H1 (cell line): ENCODE measurements around the gene EIF3B.

ENCODE experiments used
- EZH2 ChIP-seq: fragments of 200-600 bp; sonication (generic); IDR thresholded peaks from 2 replicates; pipeline ENCODE4 v1.7.1; 2012; ENCODE audit warnings: low read depth, mild to moderate bottlenecking, moderate library complexity, low read length, inconsistent platforms; ENCODE audit not compliant: severe bottlenecking
- FOSL1 ChIP-seq: IDR thresholded peaks from 2 replicates; pipeline ENCODE4 v1.6.1; 2011; ENCODE audit warnings: mild to moderate bottlenecking, low read depth, low read length, moderate library complexity; ENCODE audit not compliant: insufficient read depth
- GTF2F1 ChIP-seq: IDR thresholded peaks from 2 replicates; pipeline ENCODE4 v1.6.1; 2012; ENCODE audit warnings: low read depth, low read length, improper control_type of control experiment, borderline replicate concordance
- MAX ChIP-seq: IDR thresholded peaks from 2 replicates; pipeline ENCODE4 v1.6.1; 2012; ENCODE audit warnings: inconsistent platforms
- NRF1 ChIP-seq: IDR thresholded peaks from 2 replicates; pipeline ENCODE4 v1.6.1; 2011; ENCODE audit warnings: mild to moderate bottlenecking, low read depth, low read length, improper control_type of control experiment
- POLR2A ChIP-seq, 2 experiments: IDR thresholded peaks; 1 replicate in 1 of 2; 2 replicates in 1 of 2; pipeline ENCODE4 v1.6.1; 2011; ENCODE audit warnings: low read depth in 2 of 2, low read length in 2 of 2, mild to moderate bottlenecking in 2 of 2; ENCODE audit errors: control extremely low read depth in 1 of 2
- SP2 ChIP-seq: IDR thresholded peaks from 2 replicates; pipeline ENCODE4 v1.6.1; 2012; ENCODE audit warnings: mild to moderate bottlenecking, low read length, inconsistent platforms
- TF ChIP-seq, protein P1 (sequence below): IDR thresholded peaks from 2 replicates; pipeline ENCODE4 v1.6.1; 2011; ENCODE audit warnings: low read length, improper control_type of control experiment
- TF ChIP-seq, protein P2 (sequence below), 3 experiments: IDR thresholded peaks; 1 replicate in 2 of 3; 2 replicates in 1 of 3; pipeline versions ENCODE4 v1.5.1 to v1.6.1; 2011; ENCODE audit warnings: low read length in 3 of 3, mild to moderate bottlenecking in 3 of 3, inconsistent platforms in 2 of 3, low read depth in 1 of 3, moderate library complexity in 1 of 3; ENCODE audit not compliant: insufficient read depth in 1 of 3; ENCODE audit errors: control extremely low read depth in 1 of 3

DNA sequence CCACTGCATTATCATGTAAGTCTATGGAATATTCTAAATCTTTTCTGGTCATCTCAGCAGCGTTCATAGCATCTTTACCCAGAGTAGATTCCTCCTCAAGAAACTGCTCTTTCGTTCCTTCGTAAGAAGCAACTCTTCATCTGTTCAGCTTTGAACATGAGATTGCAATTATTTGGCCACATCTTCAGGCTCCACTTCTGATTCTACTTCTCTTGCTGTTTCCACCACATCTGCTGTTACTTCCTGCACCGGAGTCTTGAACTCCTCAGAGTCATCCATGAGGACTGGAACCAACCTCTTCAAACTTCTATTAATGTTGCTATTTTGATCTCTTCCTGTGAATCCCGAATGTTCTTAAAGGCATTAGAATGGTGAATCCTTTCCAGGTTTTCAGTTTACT, 61.4 kb downstream of the EIF3B start:
- TF ChIP-seq POLR2A (IDR thresholded peaks at IDR 0.05; ENCODE audit: control extremely low read depth in 1 of 2, low read depth in 2 of 2, low read length in 2 of 2), result no peak
- TF ChIP-seq EZH2, result no peak
- TF ChIP-seq, protein P1, sequence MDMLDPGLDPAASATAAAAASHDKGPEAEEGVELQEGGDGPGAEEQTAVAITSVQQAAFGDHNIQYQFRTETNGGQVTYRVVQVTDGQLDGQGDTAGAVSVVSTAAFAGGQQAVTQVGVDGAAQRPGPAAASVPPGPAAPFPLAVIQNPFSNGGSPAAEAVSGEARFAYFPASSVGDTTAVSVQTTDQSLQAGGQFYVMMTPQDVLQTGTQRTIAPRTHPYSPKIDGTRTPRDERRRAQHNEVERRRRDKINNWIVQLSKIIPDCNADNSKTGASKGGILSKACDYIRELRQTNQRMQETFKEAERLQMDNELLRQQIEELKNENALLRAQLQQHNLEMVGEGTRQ, result no peak
- TF ChIP-seq, protein P2, sequence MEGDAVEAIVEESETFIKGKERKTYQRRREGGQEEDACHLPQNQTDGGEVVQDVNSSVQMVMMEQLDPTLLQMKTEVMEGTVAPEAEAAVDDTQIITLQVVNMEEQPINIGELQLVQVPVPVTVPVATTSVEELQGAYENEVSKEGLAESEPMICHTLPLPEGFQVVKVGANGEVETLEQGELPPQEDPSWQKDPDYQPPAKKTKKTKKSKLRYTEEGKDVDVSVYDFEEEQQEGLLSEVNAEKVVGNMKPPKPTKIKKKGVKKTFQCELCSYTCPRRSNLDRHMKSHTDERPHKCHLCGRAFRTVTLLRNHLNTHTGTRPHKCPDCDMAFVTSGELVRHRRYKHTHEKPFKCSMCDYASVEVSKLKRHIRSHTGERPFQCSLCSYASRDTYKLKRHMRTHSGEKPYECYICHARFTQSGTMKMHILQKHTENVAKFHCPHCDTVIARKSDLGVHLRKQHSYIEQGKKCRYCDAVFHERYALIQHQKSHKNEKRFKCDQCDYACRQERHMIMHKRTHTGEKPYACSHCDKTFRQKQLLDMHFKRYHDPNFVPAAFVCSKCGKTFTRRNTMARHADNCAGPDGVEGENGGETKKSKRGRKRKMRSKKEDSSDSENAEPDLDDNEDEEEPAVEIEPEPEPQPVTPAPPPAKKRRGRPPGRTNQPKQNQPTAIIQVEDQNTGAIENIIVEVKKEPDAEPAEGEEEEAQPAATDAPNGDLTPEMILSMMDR (IDR thresholded peaks at IDR 0.05; ENCODE audit: control extremely low read depth in 1 of 3, insufficient read depth in 1 of 3, low read depth in 1 of 3, low read length in 3 of 3), result no peak
- no peak for TF ChIP-seq SP2
- no peak for TF ChIP-seq GTF2F1
- TF ChIP-seq FOSL1, result no peak
- no peak for TF ChIP-seq NRF1
- TF ChIP-seq MAX, result no peak
